ENCODE results near the gene RPP14. TPM values are rescaled to one million over a fixed set of nuclear protein-coding genes. Genes with fewer than 3 reads are reported as not detected.
"Not testable (repeated sequence)": the region's sequence is repeated elsewhere in the genome, so short reads cannot be mapped to it uniquely, and the experiment has no call there.

RPP14 gene
- total RNA-seq, 1 experiment from 2014 or later: 30.0 TPM

DNA sequence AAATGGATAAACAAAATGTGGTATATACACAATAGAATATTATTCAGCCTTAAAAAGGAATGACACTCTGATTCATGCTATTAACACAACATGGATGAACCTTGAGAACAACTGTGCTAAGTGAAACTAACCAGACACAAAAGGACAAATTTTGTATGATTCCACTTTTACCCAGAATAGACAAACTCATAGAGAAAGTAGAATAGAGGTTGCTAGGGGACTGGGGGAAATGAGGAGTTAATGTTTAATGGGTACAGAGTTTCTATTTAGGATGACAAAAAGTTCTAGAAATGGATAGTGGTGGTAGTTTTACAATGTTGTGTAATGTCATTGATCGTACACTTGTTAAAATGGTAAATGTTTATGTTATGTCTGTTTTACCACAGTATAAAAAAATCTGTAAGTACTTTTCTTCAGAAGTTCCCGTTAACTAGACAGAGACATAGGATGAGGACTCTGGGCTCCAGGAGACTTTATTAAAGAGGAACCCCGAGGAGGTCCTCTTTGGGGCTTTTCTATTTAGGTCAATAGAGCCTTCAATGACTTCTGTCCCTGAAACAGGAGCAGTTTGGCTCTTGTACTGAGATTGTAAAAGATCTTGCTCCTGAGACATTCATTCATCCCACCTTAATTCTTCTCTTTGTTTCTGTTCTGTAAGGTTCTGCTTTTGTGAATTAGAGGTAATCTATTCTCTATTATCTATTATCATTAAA is 43.9 kb upstream of the RPP14 start:
- no peaks in the 10 kb centered on the region; the same call in 1 of the 2 replicates for H3K36me3 ChIP-seq (ENCODE audit: low read depth, low read length)
- H4K20me1 ChIP-seq (ENCODE audit: low read length): no peaks in the 10 kb centered on the region
- ATAC-seq (no peak), DNase-seq (no peak)
- TF ChIP-seq EZH2phosphoT487 (IDR thresholded peaks at IDR 0.05; ENCODE audit: borderline replicate concordance, low read length) (no peak), EZH2 (IDR thresholded peaks at IDR 0.05; ENCODE audit: low read length, unreplicated experiment) (no peak)
- TF ChIP-seq, protein P1, sequence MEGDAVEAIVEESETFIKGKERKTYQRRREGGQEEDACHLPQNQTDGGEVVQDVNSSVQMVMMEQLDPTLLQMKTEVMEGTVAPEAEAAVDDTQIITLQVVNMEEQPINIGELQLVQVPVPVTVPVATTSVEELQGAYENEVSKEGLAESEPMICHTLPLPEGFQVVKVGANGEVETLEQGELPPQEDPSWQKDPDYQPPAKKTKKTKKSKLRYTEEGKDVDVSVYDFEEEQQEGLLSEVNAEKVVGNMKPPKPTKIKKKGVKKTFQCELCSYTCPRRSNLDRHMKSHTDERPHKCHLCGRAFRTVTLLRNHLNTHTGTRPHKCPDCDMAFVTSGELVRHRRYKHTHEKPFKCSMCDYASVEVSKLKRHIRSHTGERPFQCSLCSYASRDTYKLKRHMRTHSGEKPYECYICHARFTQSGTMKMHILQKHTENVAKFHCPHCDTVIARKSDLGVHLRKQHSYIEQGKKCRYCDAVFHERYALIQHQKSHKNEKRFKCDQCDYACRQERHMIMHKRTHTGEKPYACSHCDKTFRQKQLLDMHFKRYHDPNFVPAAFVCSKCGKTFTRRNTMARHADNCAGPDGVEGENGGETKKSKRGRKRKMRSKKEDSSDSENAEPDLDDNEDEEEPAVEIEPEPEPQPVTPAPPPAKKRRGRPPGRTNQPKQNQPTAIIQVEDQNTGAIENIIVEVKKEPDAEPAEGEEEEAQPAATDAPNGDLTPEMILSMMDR (conservative IDR thresholded peaks at IDR 0.05; ENCODE audit: low read depth, low read length): no peak
- no peak overlapping the region for H3K27ac ChIP-seq (ENCODE audit: low read length)
- no peak overlapping the region for H3K9ac ChIP-seq (ENCODE audit: low read length)
- peaks cover 20% of the 10 kb centered on the region for H3K4me1 ChIP-seq (ENCODE audit: insufficient read depth, low read length)
- no peaks in the 10 kb centered on the region for H3K27me3 ChIP-seq (ENCODE audit: low read length)
- no peaks in the 10 kb centered on the region for H3K9me3 ChIP-seq (ENCODE audit: low read length)
- H2AFZ ChIP-seq (ENCODE audit: low read length): no peak overlapping the region
- no TSS peak for BruUV-seq (replicated peaks)
- intact Hi-C loops (cut with micrococcal nuclease): loop anchor here (2.0 kb wide), 1 partner anchor 45 kb away; no protein-coding TSS in a partner anchor
- H3K4me2 ChIP-seq (ENCODE audit: low read length): no peak overlapping the region
- H3K4me3 ChIP-seq (ENCODE audit: low read length): no peak overlapping the region
- POLR2A ChIA-PET (ENCODE audit: unreplicated experiment): no interaction called here
- H3K9me2 ChIP-seq (replicated peaks; ENCODE audit: low read length): no peaks in the 10 kb centered on the region
- CTCF ChIA-PET: no interaction called here
- H3K79me2 ChIP-seq (ENCODE audit: low read length): no peaks in the 10 kb centered on the region
- H3F3A ChIP-seq (ENCODE audit: low read length, unreplicated experiment): peaks cover 15% of the 10 kb centered on the region

DNA sequence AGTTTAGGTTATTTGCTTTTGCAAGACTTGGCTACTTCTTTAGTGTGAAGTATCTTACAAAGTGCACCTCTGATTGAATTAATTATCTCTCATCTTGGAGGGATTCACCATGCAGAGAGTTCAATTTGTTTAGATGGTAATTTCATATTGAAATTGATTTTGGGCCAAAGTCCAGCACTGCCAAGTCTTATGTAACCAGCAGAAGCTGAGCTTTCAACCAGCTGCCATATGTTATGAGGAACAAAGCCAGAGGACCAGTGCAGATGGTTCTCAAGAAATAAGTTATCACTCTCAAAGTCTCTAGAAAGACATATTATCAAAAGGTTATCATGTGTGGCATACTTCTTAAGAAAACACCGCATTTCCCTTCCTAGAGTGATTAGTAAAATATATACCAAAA is 39.5 kb upstream of the RPP14 start:
- Histone ChIP-seq H3K9me3 (ENCODE audit: low read length) (no peaks in the 10 kb centered on the region), H3K4me3 (ENCODE audit: low read length) (no peak overlapping the region), H3K4me1 (ENCODE audit: insufficient read depth, low read length) (peaks cover 2% of the 10 kb centered on the region; the same call in 1 of the 2 replicates), H4K20me1 (ENCODE audit: low read length) (no peaks in the 10 kb centered on the region), H3K4me2 (ENCODE audit: low read length) (no peak overlapping the region), H3K27me3 (ENCODE audit: low read length) (no peaks in the 10 kb centered on the region), H3K27ac (ENCODE audit: low read length) (no peak overlapping the region), H2AFZ (ENCODE audit: low read length) (no peak overlapping the region), H3K79me2 (ENCODE audit: low read length) (no peaks in the 10 kb centered on the region), H3F3A (ENCODE audit: low read length, unreplicated experiment) (no peaks in the 10 kb centered on the region), H3K9me2 (replicated peaks; ENCODE audit: low read length) (no peaks in the 10 kb centered on the region), H3K9ac (ENCODE audit: low read length) (no peak overlapping the region), H3K36me3 (ENCODE audit: low read depth, low read length) (no peaks in the 10 kb centered on the region)
- TF ChIP-seq, protein P1 (conservative IDR thresholded peaks at IDR 0.05; ENCODE audit: low read depth, low read length): no peak
- TF ChIP-seq EZH2phosphoT487 (IDR thresholded peaks at IDR 0.05; ENCODE audit: borderline replicate concordance, low read length) (no peak), EZH2 (IDR thresholded peaks at IDR 0.05; ENCODE audit: low read length, unreplicated experiment) (no peak)
- ATAC-seq (no peak), DNase-seq (no peak)
- CTCF ChIA-PET: no interaction called here
- BruUV-seq (replicated peaks): no TSS peak
- intact Hi-C loops (cut with micrococcal nuclease): no loop called here
- POLR2A ChIA-PET (ENCODE audit: unreplicated experiment): no interaction called here

- H3K4me2 ChIP-seq (ENCODE audit: low read length); H3K4me1 ChIP-seq (ENCODE audit: insufficient read depth, low read length); CTCF ChIA-PET; H3K27me3 ChIP-seq (ENCODE audit: low read length); H3F3A ChIP-seq (ENCODE audit: low read length, unreplicated experiment); H3K36me3 ChIP-seq (ENCODE audit: low read depth, low read length); H3K79me2 ChIP-seq (ENCODE audit: low read length); H3K9ac ChIP-seq (ENCODE audit: low read length); H3K27ac ChIP-seq (ENCODE audit: low read length); H4K20me1 ChIP-seq (ENCODE audit: low read length); H3K9me2 ChIP-seq (replicated peaks; ENCODE audit: low read length); POLR2A ChIA-PET (ENCODE audit: unreplicated experiment); H2AFZ ChIP-seq (ENCODE audit: low read length); DNase-seq; BruUV-seq (replicated peaks); H3K4me3 ChIP-seq (ENCODE audit: low read length); H3K9me3 ChIP-seq (ENCODE audit: low read length); ATAC-seq; intact Hi-C loops (cut with micrococcal nuclease): not testable (repeated sequence)
Measured at GRCh38 chr3:58267543-58267942, 38.5 kb upstream of the RPP14 start.

All from PC-3 (cell line).